ENCODE measurements around the gene WDR81.

Gene WDR81

DNA sequence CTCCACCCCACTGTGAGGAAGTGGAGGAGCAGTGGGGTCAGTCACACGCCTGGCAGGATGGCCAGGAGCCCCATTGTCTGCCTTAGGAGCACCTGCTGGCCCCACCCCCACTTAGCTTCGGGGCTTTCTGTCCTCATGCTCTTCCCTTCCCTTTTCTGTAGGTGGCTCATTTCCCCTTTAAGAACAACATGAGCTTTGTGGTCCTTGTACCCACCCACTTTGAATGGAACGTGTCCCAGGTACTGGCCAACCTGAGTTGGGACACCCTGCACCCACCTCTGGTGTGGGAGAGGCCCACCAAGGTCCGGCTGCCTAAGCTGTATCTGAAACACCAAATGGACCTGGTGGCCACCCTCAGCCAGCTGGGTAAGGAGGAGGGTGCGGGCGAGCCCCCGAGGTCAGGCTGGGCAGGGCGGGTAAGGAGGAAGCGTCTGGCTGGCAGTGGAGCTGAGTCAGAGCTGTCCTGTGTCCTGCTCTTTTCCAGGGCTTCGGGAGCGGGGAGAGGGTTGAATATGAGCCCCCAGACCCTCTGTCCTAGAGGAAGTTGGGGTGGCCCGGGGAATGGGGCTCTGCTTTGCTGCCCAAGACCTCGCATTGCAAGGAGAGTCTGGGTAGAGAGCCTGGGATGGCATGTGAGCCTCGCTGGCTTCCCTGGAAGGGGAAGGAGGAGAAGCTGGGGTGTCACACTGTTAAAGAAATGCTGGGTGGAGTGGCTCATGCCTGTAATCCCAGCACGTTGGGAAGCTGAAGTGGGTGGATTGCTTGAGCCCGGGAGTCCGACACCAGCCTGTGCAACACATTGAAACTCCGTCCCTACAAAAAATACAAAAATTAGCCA lies 28.1 kb downstream of the WDR81 start:
- peak; percentile 71 for DNase-seq (ENCODE audit: low spot score)
- TF ChIP-seq, protein P1, sequence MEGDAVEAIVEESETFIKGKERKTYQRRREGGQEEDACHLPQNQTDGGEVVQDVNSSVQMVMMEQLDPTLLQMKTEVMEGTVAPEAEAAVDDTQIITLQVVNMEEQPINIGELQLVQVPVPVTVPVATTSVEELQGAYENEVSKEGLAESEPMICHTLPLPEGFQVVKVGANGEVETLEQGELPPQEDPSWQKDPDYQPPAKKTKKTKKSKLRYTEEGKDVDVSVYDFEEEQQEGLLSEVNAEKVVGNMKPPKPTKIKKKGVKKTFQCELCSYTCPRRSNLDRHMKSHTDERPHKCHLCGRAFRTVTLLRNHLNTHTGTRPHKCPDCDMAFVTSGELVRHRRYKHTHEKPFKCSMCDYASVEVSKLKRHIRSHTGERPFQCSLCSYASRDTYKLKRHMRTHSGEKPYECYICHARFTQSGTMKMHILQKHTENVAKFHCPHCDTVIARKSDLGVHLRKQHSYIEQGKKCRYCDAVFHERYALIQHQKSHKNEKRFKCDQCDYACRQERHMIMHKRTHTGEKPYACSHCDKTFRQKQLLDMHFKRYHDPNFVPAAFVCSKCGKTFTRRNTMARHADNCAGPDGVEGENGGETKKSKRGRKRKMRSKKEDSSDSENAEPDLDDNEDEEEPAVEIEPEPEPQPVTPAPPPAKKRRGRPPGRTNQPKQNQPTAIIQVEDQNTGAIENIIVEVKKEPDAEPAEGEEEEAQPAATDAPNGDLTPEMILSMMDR (IDR thresholded peaks at IDR 0.05), result no peak
- Histone ChIP-seq H3K4me3 (peak overlapping the region; percentile 22), H3K27ac (peak overlapping the region in 1 of 2 donors; percentile 77)

DNA sequence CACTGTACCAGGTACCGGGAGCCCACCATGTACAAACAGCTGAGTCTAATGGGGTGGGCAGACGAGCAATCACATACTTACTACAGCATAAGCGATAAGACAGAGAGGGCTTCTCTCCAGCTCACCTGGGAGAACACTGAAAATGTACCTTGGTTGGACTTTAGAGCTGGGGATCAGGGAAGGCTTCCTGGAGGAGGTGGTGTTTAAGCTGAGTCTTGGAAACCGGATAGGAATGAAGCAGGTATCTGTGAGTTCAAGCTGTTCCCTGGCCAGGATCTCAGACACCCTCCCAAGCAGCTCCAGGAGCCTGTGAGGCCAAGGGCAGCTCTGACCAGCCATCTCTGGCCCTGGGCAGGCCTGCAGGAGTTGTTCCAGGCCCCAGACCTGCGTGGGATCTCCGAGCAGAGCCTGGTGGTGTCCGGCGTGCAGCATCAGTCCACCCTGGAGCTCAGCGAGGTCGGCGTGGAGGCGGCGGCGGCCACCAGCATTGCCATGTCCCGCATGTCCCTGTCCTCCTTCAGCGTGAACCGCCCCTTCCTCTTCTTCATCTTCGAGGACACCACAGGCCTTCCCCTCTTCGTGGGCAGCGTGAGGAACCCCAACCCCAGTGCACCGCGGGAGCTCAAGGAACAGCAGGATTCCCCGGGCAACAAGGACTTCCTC lies 29.4 kb downstream of the WDR81 start:
- TF ChIP-seq, protein P1 (IDR thresholded peaks at IDR 0.05), result no peak
- H3K27ac ChIP-seq, result peak overlapping the region in 1 of 2 donors; percentile 37
- peak; percentile 72 for DNase-seq (ENCODE audit: low spot score)
- no peak overlapping the region for H3K4me3 ChIP-seq

DNA sequence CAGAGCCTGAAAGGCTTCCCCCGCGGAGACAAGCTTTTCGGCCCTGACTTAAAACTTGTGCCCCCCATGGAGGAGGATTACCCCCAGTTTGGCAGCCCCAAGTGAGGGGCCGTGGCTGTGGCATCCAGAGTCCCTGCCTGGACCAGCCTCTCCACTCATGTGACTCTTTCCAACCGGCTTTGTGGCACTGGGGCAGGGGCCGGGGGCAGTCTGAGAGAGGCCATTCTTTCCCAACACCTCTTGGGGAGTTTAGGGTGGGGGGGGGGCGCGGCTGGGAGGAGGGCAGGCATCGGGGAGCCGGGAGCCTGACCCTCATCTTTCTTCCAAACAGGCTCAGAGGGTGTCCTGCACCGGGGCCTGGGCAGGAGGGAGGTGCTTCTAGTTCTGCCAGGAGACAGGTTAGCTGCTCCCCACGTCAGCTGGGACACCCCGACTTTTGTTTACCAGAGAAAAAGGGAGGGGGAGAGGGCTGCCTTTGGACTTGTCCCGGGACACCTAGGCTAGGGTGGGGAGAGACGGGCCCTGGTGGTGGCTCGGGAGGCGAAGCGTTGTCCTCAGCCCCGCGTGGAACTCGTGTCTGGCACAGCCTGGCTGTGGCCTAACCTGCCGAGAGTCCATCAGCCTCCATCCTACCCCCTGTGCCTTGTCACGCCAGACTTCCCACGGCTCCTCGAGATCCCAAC lies 30.1 kb downstream of the WDR81 start:
- Histone ChIP-seq H3K4me3 (no peak overlapping the region), H3K27ac (peak overlapping the region in 1 of 2 donors; percentile 37)
- TF ChIP-seq, protein P1 (IDR thresholded peaks at IDR 0.05), result no peak
- DNase-seq (ENCODE audit: low spot score), result no peak

DNA sequence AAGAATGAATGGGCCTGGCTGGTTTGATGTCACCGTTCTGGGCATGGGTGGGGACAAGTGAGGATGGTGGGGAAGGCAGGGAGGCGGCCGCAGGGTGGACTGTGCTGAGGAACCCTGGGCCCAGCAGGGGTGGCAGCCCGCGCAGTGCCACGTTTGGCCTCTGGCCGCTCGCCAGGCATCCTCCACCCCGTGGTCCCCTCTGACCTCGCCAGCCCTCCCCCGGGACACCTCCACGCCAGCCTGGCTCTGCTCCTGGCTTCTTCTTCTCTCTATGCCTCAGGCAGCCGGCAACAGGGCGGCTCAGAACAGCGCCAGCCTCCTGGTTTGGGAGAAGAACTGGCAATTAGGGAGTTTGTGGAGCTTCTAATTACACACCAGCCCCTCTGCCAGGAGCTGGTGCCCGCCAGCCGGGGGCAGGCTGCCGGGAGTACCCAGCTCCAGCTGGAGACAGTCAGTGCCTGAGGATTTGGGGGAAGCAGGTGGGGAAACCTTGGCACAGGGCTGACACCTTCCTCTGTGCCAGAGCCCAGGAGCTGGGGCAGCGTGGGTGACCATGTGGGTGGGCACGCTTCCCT lies 30.8 kb downstream of the WDR81 start:
- DNase-seq (ENCODE audit: low spot score), result no peak
- Histone ChIP-seq H3K4me3 (no peak overlapping the region), H3K27ac (no peak overlapping the region)
- TF ChIP-seq, protein P1 (IDR thresholded peaks at IDR 0.05), result no peak

DNA sequence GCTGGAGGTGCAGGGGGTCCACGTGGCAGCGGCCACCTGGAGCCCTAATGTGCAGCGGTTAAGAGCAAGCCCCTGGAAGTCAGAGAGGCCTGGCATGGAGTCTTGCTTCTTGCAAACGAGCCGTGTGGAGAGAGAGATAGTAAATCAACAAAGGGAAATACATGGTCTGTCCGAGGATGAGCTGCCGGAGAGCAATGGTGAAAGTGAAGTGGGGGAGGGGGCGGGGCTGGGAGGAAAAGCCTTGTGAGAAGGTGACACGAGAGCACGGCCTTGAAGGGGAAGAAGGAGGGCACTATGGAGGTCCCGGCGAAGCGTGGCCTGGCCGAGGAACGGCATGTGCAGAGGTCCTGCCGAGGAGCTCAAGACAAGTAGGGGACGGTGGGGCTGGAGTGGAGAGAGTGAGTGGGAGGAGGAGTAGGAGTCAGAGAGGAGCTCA lies 31.3 kb downstream of the WDR81 start:
- H3K4me3 ChIP-seq, result no peak overlapping the region
- no peak overlapping the region for H3K27ac ChIP-seq
- DNase-seq (ENCODE audit: low spot score), result no peak
- TF ChIP-seq, protein P1 (IDR thresholded peaks at IDR 0.05), result no peak

DNA sequence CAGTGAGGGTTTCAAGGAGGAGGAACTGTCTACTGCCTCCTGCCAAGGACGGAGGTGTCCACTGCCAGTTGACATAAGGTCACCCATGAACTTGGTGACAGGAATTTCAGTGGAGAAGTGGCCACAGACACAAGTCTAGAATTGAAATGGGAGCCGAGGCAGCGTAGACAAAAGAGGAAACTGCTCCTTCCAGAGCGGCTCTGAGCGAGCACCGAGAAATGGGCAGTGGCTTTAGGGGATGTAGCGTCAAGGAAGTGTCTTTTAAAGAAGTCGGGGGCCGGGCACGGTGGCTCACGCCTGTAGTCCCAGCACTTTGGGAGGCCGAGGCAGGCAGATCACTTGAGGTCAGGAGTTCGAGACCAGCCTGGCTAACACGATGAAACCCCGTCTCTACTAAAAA lies 34.3 kb downstream of the WDR81 start:
- no peak for DNase-seq (ENCODE audit: low spot score)
- Histone ChIP-seq H3K27ac (peak overlapping the region in 1 of 2 donors; percentile 37), H3K4me3 (no peak overlapping the region)
- TF ChIP-seq, protein P1 (IDR thresholded peaks at IDR 0.05), result no peak

Measured in coronary artery (tissue), 2 donors.